ENCODE measurements around the gene CPTP.

GRCh38 chr1:1371364-1371745, 46.8 kb downstream of the CPTP start:
- TF ChIP-seq POLR2AphosphoS5 (IDR thresholded peaks at IDR 0.05), result no peak
- TF ChIP-seq CTCF (IDR thresholded peaks at IDR 0.05), result no peak
- TF ChIP-seq POLR2A (IDR thresholded peaks at IDR 0.05; ENCODE audit: low read depth), result no peak

Data from esophagus muscularis mucosa (tissue), 3 donors.